GM12865 (cell line): Measurements from ENCODE around the gene DCTN1.

Experiments used
- DNase-seq: peaks from one replicate; pipeline ENCODE4 v3.0.0; 2010; ENCODE audit warnings: low read depth
- H3K4me3 ChIP-seq: 2 replicates; pipeline ENCODE4 v1.5.1; 2011; ENCODE audit warnings: mild to moderate bottlenecking, low read depth, low read length, control low read depth
- CTCF ChIP-seq: IDR thresholded peaks from 2 replicates; pipeline ENCODE4 v1.5.1; 2011; ENCODE audit warnings: low read length, control low read depth, low read depth, inconsistent platforms; ENCODE audit not compliant: insufficient read depth; ENCODE audit errors: missing control alignments

Gene DCTN1

GRCh38 chr2:74316627-74317295, 63.4 kb downstream of the DCTN1 start:
- DNase-seq, result no peak
- no peak for TF ChIP-seq CTCF
- H3K4me3 ChIP-seq, result no peak overlapping the region

GRCh38 chr2:74314107-74314506, 66.0 kb downstream of the DCTN1 start:
- TF ChIP-seq CTCF, result no peak
- H3K4me3 ChIP-seq, result no peak overlapping the region
- DNase-seq, result no peak

GRCh38 chr2:74313497-74313896, 66.6 kb downstream of the DCTN1 start:
- H3K4me3 ChIP-seq, result no peak overlapping the region
- DNase-seq, result no peak
- TF ChIP-seq CTCF, result no peak

- no peak for TF ChIP-seq CTCF
- no peak for DNase-seq
- H3K4me3 ChIP-seq, result no peak overlapping the region
These were observed 67.2 kb downstream of the DCTN1 start for GRCh38 chr2:74312913-74313312.
